SK-MEL-5 (cell line): ENCODE measurements around the gene GPR89A. TPM values are rescaled to one million over a fixed set of nuclear protein-coding genes. Genes with fewer than 3 reads are reported as not detected.
"Not testable (repeated sequence)": the region's sequence is repeated elsewhere in the genome, so short reads cannot be mapped to it uniquely, and the experiment has no call there.

ENCODE experiments used
- DNase-seq: peaks from one replicate; pipeline ENCODE4 v3.0.0-alpha.2; 2016; ENCODE audit warnings: low read depth, low spot score
- in situ Hi-C: cut with HindIII; loops from 2 replicates; pipeline ENCODE4 v1.10.0; 2016; ENCODE audit warnings: low sequenced_read_pairs, high pct_unique_total_duplicates, low pct_unique_long_range_greater_than_20kb
- total RNA-seq: library from RNA; depleted of rRNA; stranded (reverse); fragments of >200 nt; shearing (Covaris generic); gene quantifications from 2 replicates; pipeline ENCODE4 v1.2.3, GENCODE V29; 2014

Gene GPR89A
- total RNA-seq, 1 experiment from 2014 or later, result 62.4 TPM

DNA sequence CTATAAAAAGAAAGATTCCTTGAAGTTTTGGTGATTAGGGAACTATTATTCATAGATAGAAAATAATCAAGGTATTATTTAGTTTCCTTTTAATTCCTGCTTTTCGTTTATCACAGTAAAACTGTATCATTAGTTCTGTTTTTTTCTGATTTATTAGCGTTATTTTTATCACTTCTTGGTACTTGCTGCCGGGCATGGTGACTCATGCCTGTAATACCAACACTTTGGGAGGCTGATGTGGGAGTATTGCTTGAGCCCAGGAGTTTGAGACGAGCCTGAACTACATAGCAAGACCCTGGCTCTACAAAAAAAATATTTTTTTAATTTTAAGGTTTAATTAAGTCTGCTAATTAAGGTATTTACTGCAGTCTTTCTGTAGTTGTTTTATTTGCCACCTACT is 57.2 kb downstream of the GPR89A start:
- in situ Hi-C loops, DNase-seq: not testable (repeated sequence)

DNA sequence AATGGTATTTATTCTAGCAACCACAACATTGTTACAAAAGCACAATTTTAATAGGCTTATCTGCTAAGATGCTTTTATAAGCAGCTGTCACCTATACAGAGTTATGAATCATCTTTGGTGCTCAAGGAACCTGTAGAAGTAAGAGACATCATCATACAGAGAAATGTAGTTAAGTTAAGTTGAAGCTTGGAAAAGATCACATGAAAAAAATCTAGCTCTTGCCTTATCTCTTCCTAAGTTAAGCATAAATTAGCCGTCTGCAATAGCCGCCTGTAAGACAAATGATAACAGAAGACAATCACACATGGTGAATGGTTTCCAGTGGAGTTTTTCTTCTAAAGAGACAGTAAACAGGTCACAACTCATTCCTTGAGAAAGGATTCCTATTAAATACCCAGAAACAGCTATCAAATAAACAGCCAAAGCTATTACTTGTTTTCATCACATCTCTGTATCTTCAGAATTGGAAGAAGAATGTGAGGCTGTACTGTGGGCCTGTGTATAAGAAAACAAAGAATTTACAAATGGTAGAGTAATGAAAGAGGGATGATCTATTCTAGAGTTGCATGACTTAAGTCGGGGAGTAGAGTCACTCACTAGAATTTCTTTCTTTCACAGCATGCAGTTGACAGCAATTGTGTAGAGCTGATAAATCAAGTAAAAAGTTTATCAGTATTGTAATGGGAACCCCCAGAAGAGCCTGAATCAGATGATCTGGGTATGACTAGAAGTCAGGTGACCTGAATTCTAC is 63.4 kb downstream of the GPR89A start:
- DNase-seq, in situ Hi-C loops: not testable (repeated sequence)

DNA sequence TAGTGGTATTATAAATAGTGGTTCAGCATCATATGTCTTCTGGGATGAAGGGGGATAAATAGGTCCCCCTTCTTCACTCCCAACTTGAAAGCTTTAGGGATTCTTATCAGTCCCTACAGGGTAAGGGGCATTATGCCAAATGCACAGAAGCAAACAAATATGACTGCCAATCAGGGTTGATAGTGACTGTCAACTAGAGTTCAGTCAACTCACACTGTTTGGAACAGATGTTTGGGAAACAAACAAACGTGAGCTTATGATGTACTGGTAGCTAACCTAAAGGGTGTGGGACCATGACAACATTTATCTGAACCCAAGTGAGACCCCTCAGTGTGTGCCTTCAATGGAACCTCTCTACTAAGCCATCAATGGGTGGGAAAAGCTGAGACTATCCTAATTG is 65.4 kb downstream of the GPR89A start:
- DNase-seq, in situ Hi-C loops: not testable (repeated sequence)

DNA sequence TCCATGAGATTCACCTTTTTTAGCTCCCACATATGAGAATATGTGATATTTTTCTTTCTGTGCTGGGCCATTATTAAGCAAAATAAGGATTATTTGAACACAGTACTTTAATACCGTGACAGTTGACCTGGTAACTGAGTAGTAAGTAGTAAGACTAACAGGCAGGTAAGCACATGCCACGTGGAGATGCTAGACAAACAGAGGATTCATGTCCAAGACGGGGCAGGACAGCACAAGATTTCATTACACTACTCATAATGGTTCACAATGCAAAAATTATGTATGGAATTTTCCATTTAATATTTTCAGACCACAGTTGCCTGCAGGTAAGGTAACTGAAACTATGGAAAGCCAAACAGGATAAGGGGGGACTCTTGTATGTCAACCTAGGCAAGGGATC is 77.1 kb downstream of the GPR89A start:
- DNase-seq, in situ Hi-C loops: not testable (repeated sequence)

DNA sequence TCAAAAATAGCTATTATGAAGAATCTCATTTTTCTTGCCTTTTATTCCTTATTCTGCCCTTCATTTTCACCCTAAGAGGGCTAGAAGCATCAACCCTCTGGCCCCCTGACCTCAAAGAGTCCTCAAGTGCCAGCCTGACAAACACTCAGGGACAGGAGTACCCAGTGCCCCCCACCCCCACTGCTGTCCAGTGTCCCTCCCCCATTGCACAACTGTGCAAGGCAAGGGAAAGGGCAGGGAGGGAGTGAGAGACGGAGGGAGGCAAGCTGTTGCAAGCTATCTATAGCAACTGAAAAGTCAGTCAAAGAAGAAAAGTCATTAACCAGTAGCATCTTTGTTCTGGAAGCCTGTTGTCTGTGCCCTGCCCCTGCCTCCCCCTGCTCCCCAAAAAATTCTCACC is 78.3 kb downstream of the GPR89A start:
- in situ Hi-C loops, result not testable (repeated sequence)

DNA sequence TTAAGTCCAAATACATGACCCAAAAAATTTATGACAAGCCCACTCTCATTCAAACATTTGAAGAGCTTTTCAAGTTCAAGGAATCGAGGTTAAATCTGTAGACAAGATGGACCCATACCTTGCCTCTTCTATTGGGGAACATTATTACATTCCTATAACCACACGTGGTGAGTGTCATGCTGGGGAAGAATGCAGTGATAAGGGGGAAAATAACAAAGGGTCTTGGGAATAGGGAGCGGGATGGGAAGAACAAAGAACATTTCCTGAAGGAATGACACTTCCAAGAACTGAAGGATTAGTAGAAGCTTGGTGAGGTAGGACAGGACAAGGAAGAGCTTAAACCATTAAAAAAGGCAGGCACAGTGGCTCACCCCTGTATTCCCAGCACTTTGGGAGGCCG is 80.5 kb downstream of the GPR89A start:
- in situ Hi-C loops, result no loop called here
- no peak for DNase-seq

More for the DNA sequence above, 78.3 kb downstream of the GPR89A start:
- DNase-seq, result not testable (repeated sequence)

DNA sequence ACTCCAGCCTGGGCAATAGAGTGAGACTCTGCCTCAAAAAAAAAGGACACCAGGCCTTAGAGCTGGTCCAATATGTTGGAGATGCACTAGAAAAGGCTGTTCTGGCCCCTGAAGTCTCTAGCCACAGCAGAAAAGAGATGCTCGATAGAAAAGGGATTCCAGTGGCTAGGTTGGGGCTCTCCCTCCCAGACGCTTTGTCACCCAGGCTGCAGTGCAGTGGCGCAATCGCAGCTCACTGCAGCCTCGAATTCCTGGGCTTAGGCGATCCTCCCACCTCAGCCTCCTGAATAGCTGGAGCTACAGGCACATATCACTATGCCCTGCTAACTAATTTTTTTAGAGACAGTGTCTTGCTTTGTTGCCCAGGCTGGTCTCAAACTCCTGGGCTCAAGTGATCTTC is 81.1 kb downstream of the GPR89A start:
- in situ Hi-C loops, result no loop called here
- DNase-seq, result no peak

DNA sequence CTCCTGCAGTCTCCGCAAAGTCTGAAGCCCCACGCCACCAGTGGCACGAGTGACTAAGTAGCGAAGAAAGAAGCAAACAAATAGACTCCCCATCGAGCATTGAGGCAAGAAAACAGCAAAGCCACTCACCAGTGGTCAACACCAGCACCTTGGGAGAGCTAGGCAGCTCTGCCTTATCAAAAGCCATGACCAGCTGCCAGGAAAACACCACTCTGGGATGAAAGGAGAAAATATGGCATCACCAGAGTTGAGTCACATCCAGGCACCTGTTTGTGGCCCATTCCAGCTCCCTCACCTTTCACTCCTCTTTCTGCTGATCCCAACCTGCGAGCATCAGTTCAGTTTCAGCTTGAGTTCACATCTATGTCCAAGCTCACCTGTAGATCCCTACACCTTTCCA is 82.1 kb downstream of the GPR89A start:
- in situ Hi-C loops, result no loop called here
- DNase-seq, result no peak

DNA sequence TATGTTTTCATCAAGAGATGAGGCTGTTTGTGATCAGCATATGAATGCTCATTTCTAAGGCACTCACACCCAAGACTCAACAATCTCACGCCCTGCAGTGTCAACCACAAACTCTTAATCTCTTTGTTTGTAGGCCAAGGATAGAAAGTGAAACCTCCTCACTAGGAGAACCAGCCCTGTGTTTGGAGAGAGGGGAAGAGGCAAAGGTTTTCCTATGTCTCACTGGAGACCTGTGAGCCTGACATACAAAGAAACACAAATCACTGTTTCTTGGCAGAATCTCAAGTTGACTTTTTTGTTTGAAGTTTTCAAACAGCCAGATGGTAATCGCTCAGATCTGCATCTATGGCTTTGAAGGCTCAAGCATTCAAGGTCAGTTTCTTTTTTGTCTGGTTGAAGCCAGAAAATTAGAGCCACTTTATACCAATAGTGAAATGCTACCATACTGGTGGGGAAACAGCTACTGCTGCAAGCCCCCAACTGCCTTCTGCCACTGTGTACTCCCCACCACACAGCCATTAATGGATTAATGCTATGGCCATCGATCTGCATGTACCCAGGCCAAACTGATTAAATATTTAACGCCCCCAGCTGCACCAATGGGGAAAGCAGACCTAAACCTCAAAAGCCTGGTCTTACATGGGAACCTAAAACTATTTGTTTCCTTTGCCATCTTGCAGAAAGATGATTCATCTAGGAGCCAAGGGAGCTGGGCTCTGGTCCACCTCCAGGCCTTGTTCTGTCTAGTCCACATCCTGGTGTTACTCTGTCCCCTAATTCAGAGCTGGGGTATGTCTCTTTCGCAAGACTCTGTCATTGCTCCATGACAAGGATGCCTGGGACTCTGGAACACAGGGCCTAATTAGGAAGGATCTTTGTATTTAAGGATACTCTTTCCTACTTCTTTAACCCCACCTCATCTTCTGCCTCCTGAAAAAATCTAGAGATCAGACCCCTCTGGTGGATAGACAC is 83.1 kb downstream of the GPR89A start:
- peak; percentile 83 for DNase-seq
- in situ Hi-C loops, result no loop called here

DNA sequence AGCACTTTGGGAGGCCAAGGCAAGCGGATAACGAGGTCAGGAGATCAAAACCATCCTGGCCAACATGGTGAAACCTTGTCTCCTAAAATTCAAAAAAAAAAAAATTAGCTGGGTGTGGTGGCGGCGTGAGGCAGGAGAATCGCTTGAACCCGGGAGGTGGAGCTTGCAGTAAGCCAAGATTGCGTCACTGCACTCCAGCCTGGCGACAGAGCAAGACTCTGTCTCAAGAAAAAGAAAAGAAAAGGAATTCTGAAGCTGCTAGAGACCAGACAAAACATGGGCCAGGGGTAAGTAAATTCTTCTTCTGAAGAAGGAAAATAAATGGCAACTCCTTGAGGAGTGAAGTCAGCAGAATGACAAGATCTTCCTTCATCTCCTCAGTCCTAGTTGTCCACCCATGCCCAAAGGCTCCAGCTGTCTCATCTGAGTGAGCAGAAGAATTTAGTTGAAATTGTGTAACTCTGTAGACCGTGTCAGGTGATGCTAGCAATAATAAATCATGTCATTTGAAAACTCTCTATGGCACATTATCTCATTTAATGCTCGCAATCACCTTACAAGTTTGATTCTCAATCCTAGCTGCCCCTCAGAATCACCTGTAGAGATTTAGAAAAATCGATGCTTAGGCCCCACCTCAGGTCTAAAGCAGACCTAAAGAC is 85.1 kb downstream of the GPR89A start:
- in situ Hi-C loops, result no loop called here
- DNase-seq, result no peak

DNA sequence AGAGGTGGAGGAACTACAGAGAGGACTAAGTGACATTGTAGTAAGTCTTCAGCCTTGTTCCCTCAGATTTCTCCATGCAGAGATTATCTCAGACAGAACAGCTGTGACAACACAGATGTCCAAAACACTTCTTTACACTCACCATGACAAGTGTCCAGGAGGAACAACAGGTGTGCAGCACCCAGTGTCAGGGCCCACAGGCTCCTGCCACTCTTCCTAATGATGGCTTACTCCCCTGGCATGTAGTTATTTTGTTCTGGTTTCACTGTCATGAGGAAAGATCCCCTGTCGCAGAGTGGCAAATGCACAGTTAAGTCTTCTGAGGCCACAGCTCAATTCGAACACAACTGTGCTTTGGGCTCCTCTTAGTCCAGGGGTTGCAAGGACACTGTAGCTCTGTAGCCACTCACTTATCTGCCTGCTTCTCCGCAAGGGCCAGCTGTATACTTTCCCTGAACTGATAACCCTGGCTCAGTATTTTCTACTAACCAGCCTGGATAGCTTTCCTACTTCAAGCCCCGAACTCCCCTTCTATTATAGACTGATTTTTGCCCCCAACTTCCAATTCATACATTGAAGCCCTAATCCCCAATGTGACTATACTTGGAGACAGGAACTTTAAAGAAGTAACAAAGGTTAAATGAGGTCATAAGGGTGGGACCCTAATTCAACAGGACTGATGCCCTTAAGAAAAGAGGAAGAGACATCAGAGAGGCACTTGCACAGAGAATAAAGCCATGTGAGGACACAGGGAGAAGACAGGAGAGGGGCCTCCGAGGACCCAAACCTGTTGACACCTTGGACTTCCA is 88.2 kb downstream of the GPR89A start:
- in situ Hi-C loops, result no loop called here

DNA sequence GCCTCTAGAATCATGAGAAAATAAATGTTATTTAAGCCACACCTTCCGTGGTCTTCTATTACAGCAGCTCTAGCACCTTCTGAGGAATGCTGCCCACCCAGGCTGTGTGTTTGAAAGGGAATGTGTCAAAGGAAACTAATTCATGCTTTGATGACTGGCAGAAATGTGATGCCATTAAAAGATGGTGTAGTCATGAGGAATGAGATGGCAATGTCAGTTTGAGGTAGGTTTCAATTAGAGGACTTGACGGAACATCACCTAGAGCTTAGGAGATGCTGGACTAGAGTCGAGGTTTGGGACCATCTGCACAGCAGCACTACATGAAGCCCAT is 88.8 kb downstream of the GPR89A start:
- no peak for DNase-seq
- in situ Hi-C loops, result no loop called here

More for the DNA sequence above, 88.2 kb downstream of the GPR89A start:
- no peak for DNase-seq

DNA sequence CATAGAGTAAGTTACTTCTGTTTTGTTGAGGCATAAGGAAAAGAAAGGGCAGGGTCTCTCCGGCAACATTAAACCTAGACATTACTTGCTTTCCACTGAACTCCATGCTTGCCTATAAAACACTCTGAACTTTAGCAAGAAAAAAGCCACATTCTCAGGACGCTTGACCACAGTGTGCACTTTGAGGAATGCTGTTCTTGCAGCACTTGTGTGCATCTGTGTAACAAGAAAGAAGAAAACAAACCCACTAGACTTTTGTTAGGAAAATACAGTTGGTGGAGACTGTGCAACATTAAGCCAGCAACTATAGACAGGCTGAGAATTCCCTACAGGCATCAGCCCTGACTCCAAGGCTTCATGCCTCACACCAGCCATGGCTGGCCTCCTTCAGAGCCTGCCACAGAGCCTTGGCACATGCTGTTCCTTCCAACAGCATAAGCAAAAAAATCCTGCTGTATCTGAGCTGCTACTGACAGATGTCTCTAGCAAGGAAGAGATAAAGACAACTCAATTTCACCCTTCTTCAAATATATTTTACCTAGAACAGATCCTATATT is 93.6 kb downstream of the GPR89A start:
- in situ Hi-C loops, result no loop called here
- no peak for DNase-seq

DNA sequence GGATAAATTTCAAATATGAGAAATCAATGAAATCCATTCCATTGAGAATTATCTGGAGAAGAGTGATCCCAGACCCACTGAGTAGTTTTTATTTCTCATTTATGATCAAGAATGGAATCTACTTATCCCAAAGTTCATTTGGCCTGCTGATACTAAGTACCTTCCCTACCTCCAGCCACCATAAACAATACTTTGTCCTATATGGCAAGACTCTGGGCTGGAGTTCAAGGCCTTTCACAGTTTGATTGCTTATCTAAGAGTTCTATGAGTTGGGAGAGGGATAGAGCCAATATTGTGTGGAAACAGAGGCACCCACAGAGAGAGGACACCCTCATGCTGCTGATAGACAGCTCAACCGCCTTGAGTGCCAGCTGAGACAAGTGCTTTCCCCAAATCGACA is 94.3 kb downstream of the GPR89A start:
- in situ Hi-C loops, result no loop called here
- DNase-seq, result no peak

DNA sequence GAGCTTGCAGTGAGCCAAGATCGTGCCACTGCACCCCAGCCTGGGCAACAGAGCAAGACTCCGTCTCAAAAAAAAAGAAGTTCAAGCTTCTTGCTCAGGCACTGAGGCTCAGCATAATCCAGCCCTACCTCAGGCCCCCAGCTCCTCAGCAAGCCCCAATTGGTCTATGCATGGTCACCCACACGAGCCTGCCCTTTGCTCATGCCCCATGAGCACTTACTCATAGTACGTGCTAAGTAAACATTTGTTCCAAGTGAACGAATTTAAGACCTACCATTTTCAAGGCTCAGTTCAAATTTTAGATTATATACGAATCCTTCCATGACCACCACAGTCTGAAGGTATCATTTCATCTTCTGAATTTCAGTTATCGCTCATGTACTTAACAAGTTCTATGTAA is 95.0 kb downstream of the GPR89A start:
- in situ Hi-C loops, result no loop called here
- no peak for DNase-seq

DNA sequence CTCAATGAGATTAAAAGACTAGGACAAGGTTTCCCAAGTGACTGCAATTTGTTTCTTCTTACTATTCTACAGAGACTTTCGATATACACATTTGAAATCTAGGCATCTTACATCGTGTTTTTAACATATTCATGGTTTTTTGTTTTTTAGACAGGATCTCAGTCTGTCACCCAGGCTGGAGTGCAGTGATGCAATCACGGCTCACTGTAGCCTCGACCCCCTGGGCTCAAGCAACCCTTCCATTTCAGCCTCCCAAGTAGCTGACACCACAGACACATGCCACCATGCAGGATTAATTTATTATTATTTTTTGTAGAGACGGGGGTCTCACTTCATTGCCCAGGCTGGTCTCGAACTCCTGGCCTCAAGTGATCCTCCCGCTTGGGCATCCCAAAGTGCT is 97.8 kb downstream of the GPR89A start:
- in situ Hi-C loops, result no loop called here
- DNase-seq, result no peak

DNA sequence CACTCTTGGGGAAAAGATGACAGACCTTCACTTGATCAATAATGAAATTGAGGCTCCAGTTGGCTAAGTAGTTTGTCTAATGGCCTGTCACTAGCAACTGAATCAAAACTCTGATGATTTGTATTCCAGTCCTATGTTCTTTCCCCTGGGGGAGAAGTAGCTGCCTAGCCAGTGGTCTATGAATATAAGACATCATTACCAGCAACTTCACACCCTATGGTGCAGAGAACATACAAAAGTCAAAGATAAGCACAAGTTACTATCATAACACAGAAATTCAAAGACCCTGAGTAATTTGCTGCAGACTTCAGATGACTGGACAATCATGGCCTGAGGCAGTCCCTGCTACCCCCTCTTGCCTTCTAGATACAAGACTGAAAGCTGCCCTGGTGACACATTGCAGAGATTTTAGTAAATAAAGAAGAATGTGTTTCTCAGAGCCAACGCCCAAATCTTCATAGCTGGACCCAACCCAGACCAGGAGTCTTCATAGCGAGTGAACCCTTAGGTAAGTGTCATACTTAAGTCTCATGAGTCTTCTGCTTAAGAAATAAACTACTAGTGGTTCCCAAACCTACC is 98.4 kb downstream of the GPR89A start:
- in situ Hi-C loops, result no loop called here

More for the DNA sequence above, 98.4 kb downstream of the GPR89A start:
- no peak for DNase-seq
